ENCODE measurements around the gene PRRG3.
A peak's percentile ranks its signal among the peaks of the same experiment; 100 is the strongest.

PRRG3 gene

GRCh38 chrX:151694661-151695582 is at the start of gene PRRG3:
PRRG3 (plus strand) TSS chrX:151695458; CDS start chrX:151698815, 3,357 bp downstream.
- TF ChIP-seq, protein P1, sequence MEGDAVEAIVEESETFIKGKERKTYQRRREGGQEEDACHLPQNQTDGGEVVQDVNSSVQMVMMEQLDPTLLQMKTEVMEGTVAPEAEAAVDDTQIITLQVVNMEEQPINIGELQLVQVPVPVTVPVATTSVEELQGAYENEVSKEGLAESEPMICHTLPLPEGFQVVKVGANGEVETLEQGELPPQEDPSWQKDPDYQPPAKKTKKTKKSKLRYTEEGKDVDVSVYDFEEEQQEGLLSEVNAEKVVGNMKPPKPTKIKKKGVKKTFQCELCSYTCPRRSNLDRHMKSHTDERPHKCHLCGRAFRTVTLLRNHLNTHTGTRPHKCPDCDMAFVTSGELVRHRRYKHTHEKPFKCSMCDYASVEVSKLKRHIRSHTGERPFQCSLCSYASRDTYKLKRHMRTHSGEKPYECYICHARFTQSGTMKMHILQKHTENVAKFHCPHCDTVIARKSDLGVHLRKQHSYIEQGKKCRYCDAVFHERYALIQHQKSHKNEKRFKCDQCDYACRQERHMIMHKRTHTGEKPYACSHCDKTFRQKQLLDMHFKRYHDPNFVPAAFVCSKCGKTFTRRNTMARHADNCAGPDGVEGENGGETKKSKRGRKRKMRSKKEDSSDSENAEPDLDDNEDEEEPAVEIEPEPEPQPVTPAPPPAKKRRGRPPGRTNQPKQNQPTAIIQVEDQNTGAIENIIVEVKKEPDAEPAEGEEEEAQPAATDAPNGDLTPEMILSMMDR (IDR thresholded peaks at IDR 0.05; ENCODE audit: control extremely low read depth, extremely low read depth, low read depth, missing control alignments), result no peak
- ChIA-PET POLR2A (no interaction called here), CTCF (no interaction called here)
- no peak for DNase-seq (ENCODE audit: extremely low spot score)

DNA sequence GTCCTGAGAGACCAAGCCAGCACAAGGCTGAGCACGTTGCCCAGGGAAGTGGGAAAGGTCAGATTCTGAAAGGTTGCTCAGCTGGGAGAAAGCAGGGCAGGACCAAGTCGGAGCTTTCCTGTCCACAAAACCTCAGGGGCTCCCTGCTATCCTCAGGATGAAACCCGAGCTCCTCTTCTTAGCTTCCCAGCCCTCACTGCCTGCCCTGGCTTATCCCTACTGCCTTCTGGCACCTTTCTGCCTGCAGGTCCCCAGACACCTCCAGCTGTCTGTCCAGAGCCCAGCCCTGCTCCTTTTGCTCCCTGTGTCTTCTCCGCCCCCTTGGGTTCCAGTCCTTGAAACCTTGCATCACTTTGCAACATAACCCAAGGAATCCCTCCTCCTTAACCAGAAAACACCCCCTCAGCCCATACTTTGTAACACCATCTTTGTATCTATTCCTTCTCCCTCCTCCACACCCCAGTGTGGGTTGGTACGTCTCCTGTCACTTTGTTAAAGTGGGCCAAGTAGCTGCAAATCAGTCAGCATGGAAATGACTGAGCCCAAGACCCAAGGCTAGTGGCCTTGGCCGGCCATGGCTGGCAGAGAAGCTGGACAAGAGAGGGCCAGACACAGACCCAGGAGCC is 20.0 kb upstream of the PRRG3 start:
- ChIA-PET CTCF (interaction anchor here (3.7 kb wide), 1 partner anchor 524 kb away, joined by 13 read pairs; no protein-coding TSS in a partner anchor), POLR2A (no interaction called here)
- no peak for DNase-seq (ENCODE audit: extremely low spot score)
- TF ChIP-seq, protein P1 (IDR thresholded peaks at IDR 0.05; ENCODE audit: control extremely low read depth, extremely low read depth, low read depth, missing control alignments), result no peak

DNA sequence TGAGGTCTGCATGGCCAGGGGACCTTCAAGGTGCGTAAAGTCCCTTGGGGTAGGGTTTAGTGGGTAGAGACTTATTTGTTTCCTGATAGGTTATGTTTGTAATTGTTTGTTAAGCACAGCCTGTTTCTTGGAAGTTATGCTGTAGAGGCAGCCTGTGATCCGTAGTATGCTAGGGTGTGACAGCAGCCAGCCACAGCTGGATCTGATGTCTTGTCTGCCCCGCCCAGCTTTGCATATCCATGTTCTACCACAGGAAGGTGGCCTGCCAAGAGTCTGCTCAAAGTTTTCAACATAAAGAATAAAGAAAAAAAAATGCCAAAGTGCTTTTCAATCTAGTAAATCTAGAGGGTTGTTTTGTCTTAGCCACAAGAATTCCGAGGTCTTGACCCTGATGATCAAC is 19.1 kb upstream of the PRRG3 start:
- ChIA-PET CTCF (interaction anchor here (3.7 kb wide), 1 partner anchor 525 kb away, joined by 13 read pairs; no protein-coding TSS in a partner anchor), POLR2A (no interaction called here)
- no peak for DNase-seq (ENCODE audit: extremely low spot score)
- TF ChIP-seq, protein P1 (IDR thresholded peaks at IDR 0.05; ENCODE audit: control extremely low read depth, extremely low read depth, low read depth, missing control alignments), result no peak

DNA sequence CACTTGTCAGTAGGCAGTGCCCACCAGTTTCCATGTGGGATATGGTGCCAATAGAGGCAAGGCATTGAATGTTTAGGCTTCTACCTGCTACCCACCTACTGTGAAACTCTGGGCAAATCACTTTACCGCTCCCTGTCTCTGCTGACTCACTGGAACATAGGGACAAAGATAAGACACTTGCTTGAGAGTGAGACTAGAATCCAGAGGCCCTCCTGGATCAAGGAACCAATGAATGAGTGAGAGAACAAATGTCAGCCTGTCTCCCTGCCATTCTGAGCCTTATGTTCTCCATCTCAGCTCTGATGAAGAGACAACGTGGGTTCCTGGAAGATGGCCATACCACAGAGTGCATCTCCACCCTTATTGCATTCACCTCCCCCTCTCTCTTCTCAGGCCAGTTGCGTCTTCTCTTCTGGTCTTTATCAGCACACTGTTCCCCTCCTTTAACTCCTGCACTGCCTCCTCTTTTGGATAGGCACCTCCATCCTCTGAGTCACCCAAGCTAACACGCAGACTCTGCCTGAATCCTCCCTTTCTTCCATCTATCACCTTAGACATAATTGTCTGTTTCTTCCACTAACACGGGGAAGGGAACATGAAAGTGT is 15.4 kb upstream of the PRRG3 start:
- DNase-seq (ENCODE audit: extremely low spot score), result no peak
- ChIA-PET POLR2A (no interaction called here), CTCF (interaction anchor here (2.4 kb wide), 1 partner anchor 529 kb away, joined by 14 read pairs; no protein-coding TSS in a partner anchor)
- TF ChIP-seq, protein P1 (IDR thresholded peaks at IDR 0.05; ENCODE audit: control extremely low read depth, extremely low read depth, low read depth, missing control alignments), result no peak

DNA sequence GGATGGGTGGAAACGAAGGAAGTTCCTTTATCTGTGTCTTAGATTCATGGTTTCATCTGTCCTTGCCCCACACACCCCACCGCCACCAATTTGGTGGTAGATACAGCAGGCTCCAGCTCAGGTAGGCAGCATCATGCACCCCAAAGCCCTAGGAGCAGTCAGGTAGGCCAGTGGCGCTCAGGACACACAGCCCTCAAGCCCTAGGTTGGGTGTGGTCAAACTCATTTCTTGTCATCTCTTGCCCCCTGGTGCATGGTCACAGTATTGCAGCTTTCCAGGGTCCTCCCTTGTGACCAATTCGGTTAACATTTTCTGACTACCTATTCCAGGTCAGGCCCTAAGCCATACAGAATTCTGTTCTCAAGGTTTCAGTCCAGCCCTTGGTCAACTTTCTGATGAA is 14.5 kb upstream of the PRRG3 start:
- ChIA-PET POLR2A (no interaction called here), CTCF (interaction anchor here (0.6 to 2.4 kb wide), 6 partner anchors 16 to 909 kb away, joined by 3 to 14 read pairs (median 3); no protein-coding TSS in a partner anchor)
- peak; percentile 46 for DNase-seq (ENCODE audit: extremely low spot score)
- TF ChIP-seq, protein P1 (IDR thresholded peaks at IDR 0.05; ENCODE audit: control extremely low read depth, extremely low read depth, low read depth, missing control alignments), result peak; percentile 48

DNA sequence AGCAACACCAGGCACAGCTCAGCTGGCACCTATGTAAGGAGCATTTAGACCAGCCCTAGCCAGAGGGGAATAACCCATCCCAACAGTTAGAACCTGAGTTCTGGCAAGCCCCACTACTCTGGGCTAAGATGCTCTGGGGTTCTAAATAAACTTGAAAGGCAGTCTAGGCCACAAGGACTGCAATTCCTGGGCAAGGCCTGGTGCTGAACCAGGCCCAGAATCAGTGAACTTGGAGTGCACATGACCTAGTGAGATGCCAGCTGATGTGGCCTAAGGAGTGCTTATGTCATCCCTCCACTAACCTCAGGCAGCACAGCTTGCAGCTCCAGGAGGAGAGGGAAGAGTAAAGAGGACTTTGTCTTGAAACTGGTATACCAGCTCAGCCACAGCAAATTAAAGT is 7.6 kb upstream of the PRRG3 start:
- DNase-seq (ENCODE audit: extremely low spot score), result no peak
- TF ChIP-seq, protein P1 (IDR thresholded peaks at IDR 0.05; ENCODE audit: control extremely low read depth, extremely low read depth, low read depth, missing control alignments), result no peak
- CTCF ChIA-PET, result no interaction called here
- POLR2A ChIA-PET, result no interaction called here

Data from GM10248 (cell line).